ENCODE data around the gene NEURL1B.
A peak's percentile ranks its signal among the peaks of the same experiment; 100 is the strongest.
"Not testable (repeated sequence)": the region's sequence is repeated elsewhere in the genome, so short reads cannot be mapped to it uniquely, and the experiment has no call there.

NEURL1B gene

DNA sequence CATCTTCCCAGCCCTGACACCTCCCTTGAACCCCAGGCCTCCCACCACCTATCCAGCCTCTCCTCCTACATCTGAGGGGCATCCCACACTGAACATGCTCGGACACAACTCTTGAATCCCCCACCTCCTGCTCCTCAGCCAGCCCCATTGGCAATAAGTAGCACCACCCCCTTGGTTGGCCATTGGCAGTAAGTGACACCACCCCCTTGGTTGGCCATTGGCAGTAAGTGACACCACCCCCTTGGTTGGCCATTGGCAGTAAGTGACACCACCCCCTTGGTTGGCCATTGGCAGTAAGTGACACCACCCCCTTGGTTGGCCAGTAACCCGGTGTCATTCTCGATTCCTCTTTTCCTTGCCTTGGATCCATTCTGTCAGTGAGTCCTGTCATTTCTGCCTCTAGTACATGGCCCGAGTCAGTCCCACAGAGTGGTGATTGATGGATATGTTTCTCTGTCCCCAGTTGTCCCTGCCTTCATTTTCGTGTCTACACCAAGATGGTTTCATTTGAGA, 37.4 kb downstream of the NEURL1B start:
- DNase-seq (ENCODE audit: low read depth in 2 of 2), result not testable (repeated sequence)

DNA sequence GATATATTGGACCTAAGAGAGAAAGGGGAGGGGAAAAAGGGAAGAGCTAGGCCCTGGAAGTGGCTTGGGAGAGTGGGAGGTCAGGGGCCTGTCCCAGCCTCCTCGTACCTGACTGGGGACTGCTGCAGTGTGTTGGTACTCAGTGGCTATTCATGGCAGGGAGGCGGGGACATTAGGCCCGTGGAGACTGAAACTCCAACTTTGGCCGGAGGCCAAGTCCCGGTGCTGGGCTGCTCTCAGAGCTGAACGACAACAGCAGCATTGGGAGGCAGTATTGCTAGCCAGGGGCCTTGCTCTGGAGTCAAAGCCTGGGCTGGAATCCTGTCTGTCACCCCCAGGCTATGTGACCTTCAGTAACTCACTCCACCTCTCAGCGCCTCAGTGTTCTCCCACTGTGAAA, 37.8 kb downstream of the NEURL1B start:
- DNase-seq (ENCODE audit: low read depth in 2 of 2), result no peak

DNA sequence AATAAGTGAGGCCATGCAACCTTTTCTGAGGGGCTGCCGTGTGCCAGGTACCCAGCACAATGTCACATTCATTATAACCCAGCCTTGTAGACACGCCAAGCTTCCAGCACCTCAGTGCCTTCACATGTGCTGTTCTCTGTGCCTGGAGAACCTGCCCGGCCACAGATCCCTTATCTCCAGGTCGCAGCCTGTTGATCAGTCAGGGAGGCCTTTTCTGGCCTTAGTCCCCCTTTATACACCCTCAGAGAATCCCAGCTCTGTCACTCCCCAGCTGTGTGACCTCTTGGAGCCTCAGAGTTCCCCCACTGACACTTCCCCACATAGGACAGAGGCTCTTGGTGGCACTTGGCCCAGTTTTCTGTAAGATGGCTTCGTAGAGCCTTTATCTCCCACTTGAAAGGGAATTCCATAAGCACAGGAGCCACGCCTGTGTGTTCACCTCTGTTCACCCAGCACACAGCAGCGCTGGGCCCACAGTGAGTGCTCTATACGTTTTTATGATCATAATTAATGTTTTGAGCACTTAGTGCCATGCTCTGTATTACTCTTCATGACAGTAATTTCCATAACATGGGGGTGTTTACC, 38.7 kb downstream of the NEURL1B start:
- no peak for DNase-seq (ENCODE audit: low read depth in 2 of 2)

- no peak for DNase-seq (ENCODE audit: low read depth in 2 of 2)
Observed at GRCh38 chr5:172680921-172681320, 39.9 kb downstream of the NEURL1B start.

DNA sequence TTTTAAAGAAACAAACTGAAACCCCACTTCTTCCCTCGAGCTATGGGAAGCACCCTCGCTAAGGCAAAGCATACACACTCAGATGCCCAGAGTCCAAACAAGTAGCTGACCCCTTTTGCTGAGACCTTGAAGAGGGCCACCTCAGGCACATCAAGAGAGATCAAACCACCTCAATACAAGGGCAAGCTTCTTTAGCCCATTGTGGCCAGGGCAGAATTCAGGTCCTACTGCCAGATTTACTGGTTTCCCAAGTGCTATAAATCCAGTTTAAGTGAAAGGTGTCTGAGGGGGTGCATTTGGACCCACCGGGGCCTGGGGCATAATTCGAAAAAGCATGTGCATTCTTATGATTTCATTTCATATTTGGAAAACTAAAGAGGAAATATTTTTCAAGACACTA, 40.4 kb downstream of the NEURL1B start:
- DNase-seq (ENCODE audit: low read depth in 2 of 2), result no peak

GRCh38 chr5:172683264-172683644, 42.2 kb downstream of the NEURL1B start:
- DNase-seq (ENCODE audit: low read depth in 2 of 2), result no peak

GRCh38 chr5:172683645-172684471, 42.8 kb downstream of the NEURL1B start:
- peak in 1 of 2 experiments; percentile 15 for DNase-seq (ENCODE audit: low read depth in 2 of 2)

GRCh38 chr5:172685091-172685490, 44.0 kb downstream of the NEURL1B start:
- DNase-seq (ENCODE audit: low read depth in 2 of 2), result no peak

DNA sequence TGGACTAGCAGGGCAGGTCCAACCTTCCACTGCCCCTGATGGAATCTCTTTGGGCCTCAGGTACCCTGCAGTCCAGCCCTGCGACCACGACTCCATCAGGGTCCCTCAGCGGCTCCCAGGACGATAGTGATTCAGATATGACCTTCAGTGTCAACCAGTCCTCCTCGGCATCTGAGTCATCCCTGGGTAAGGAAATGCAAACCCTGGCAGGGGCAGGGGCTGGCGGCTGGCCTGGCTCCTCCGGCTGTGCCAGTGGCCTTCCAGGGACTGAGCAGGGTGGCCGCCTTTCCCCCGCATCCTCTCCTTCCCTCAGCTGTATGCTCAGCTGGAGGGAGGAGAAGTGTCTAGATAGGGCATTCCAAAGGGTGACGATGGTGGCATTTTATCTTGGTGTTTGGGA, 45.0 kb downstream of the NEURL1B start:
- DNase-seq (ENCODE audit: low read depth in 2 of 2), result no peak

GRCh38 chr5:172686539-172687390, 45.7 kb downstream of the NEURL1B start:
- no peak for DNase-seq (ENCODE audit: low read depth in 2 of 2)

GRCh38 chr5:172687940-172688339, 46.9 kb downstream of the NEURL1B start:
- no peak for DNase-seq (ENCODE audit: low read depth in 2 of 2)

DNA sequence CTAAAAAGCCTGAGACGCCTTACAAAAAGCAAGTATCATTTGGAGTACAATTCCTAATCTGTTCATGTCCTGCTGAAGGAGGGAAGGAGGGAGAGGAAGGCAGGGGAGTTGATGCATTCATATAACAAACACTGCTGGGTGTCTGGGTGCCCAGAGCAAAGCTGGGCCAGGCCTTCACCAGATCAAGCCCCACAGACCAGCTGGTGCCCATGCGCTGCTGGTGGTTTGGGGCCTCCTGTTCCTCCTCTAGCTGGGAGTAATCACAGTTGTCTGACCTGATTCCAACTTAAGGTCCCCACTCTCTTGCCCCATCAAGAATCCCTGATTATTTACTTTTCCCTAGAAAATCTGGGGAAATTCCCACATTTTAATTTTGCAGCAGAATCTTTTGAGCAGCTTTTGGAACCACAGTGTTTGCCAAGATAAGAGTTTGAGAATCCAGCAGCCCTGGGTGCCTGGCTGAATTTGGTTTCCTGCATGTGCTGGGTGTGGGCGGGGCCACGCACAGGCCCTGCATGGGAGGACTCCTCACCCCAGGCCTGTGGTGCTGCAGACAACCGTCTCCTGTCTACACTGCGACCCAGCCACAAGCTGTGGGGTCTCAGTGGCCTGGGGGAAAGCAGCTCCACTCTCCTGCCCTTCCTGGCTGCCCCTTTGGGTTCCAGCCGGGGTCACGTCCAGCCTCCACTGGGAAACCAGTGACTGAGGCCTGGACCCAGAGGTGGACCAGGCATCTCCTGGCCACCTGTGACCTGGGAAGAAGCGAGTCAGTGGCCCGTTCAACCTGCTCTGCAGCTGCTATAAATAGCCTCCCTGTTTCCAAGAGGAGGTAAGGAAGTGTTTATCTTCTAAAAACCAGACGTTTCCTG, 47.5 kb downstream of the NEURL1B start:
- no peak for DNase-seq (ENCODE audit: low read depth in 2 of 2)

DNA sequence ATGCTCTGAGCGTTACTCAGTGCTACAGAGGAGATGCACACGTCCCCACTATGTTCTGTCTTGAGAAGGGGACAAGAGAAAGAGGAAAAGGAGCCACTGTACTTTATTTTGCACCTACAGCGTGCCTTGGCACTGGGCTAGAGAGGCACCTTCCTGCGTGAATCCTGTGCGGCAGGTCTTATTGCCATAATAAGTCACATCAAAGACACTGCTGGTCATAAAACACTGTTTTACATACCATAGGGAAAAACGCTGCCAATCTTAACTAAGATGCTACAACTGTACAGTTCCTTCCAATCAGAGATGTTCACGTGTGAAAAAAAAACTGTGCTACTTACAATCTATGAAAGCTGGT, 48.1 kb downstream of the NEURL1B start:
- DNase-seq (ENCODE audit: low read depth in 2 of 2), result no peak

DNA sequence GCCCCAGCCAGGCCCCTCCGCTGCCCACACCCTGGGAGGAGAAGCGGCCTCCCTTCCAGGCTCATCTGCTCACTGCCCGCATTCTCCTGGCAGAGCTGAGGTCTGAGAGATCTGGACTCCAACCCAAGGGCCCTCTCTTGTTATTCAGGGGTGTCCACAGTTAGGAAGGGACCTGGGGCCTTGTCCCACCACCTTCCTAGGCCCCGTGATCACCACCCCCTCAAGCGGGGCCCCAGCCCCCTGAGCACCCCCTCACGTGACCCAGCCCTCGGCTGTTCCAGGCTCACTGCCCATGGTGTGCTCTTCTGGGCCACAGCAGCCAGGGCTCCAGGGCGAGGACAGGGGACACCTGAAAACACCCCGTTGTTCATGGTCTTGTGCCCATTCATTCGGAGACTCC, 48.7 kb downstream of the NEURL1B start:
- no peak for DNase-seq (ENCODE audit: low read depth in 2 of 2)

GRCh38 chr5:172690258-172691075, 49.4 kb downstream of the NEURL1B start:
- DNase-seq (ENCODE audit: low read depth in 2 of 2), result no peak

DNA sequence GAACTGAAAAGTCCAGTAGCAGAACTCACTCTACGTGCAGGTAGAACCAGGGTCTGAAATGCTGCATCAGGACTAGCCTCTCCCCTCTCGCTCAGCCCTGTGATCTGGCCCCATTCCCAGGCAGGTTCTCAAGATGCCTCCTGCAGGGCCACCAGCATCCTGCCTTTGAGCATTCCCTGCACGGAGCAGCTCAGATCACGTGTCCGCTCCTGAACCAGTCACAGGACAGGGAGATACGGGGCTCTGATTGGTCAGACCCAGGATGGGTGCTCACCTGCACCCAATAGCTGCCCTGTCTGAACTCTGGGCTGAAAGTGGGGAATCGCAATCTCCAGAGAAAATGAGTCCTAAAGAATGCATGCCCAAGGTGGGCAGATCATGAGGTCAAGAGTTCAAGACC, 50.8 kb downstream of the NEURL1B start:
- no peak for DNase-seq (ENCODE audit: low read depth in 2 of 2)

DNA sequence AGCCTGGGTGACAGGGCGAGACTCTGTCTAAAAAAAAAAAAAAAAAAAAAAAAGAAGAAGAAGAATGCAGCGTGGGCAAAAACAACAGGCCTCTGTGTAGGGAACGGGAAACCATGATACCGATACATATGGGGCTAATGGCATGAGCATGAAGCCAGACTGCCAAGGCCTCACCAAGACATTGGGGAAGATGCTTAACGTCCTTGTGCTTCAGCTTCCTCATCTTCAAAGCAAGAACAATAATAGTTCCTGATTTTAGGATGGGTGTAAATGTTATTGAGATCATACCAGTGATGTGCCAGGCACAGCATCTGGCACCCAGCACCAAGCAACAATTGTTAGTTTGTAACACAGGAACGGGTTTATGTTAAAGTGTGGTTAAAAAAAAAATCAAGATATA, 51.4 kb downstream of the NEURL1B start:
- no peak for DNase-seq (ENCODE audit: low read depth in 2 of 2)

- DNase-seq (ENCODE audit: low read depth in 2 of 2), result no peak
Observed at GRCh38 chr5:172692981-172693380, 51.9 kb downstream of the NEURL1B start.

GRCh38 chr5:172694061-172694460, 53.0 kb downstream of the NEURL1B start:
- no peak for DNase-seq (ENCODE audit: low read depth in 2 of 2)

GRCh38 chr5:172694541-172694940, 53.5 kb downstream of the NEURL1B start:
- DNase-seq (ENCODE audit: low read depth in 2 of 2), result no peak
